HG03442 (cell line): Measurements from ENCODE around the gene ATCAY.
"Not testable (repeated sequence)": the region's sequence is repeated elsewhere in the genome, so short reads cannot be mapped to it uniquely, and the experiment has no call there.

Experiments
- ATAC-seq: cut with Tn5 transposase; IDR thresholded peaks from one replicate; pipeline ENCODE4 v1.9.1; 2021; ENCODE audit warnings: mild to moderate bottlenecking, moderate library complexity; ENCODE audit not compliant: unreplicated experiment

Gene ATCAY

DNA sequence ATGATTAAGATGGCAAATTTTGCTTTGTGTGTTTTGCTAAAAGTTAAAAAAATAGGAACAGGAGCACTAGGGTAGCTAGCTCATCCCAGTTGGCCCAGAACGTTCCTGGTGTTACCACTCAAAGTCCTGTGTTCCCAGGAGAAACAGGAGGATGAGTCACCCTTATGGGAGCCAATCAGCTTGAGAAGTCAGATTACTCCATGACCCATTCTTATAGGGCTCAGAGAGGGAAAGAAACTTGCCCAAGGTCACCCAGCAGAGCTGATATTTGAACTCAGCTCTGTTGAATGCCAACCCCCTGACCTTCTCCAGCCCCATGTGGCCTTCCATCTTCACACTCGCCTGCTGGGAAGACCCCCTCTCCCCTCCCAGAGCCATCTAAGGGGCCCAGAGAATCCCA is 65.4 kb downstream of the ATCAY start:
- ATAC-seq: no peak

DNA sequence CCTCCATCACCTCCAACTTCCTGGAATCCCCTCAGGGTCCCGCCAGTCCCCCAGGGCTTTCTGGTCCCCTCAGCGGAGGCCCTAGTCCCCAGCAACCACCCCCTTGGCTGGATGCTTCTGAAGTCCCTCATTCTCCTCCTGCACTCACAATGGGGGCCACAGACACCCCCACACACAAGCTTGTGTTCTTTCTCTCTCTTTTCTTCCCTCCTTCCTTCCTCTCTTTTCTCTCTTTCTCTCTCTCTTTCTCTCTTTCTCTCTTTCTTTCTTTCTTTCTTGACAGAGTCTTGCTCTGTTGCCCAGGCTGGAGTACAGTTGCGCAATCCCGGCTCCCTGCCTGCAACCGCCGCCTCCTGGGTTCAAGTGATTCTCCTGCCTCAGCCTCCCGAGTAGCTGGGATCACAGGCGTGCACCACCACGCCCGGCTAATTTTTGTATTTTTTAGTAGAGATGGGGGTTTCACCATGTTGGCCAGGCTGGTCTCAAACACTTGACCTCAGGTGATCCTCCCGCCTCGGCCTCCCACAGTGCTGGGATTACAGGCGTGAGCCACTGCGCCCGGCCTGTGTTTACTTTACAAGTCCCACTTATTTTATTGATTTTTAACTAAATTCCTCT is 66.9 kb downstream of the ATCAY start:
- not testable (repeated sequence) for ATAC-seq

DNA sequence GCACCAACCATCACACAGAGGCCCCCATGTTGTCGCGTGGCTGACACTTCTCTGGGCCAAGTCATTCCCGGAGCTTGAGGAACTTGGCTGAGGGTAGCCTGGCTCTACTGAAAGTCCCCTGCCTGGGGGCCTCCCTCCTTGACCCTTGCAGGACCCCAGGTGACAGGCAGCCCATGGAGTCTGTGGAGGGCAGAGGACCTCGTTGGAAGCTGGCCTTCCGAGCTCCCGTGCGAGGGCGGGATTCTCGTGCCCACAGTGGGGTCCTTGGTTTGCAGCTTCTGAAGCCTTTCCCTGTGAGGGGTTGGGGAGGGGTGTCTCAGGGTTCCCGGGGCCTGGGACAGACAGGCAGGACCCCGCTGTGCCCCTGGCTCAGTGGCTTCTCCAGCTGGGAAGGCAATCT is 68.8 kb downstream of the ATCAY start:
- no peak for ATAC-seq

DNA sequence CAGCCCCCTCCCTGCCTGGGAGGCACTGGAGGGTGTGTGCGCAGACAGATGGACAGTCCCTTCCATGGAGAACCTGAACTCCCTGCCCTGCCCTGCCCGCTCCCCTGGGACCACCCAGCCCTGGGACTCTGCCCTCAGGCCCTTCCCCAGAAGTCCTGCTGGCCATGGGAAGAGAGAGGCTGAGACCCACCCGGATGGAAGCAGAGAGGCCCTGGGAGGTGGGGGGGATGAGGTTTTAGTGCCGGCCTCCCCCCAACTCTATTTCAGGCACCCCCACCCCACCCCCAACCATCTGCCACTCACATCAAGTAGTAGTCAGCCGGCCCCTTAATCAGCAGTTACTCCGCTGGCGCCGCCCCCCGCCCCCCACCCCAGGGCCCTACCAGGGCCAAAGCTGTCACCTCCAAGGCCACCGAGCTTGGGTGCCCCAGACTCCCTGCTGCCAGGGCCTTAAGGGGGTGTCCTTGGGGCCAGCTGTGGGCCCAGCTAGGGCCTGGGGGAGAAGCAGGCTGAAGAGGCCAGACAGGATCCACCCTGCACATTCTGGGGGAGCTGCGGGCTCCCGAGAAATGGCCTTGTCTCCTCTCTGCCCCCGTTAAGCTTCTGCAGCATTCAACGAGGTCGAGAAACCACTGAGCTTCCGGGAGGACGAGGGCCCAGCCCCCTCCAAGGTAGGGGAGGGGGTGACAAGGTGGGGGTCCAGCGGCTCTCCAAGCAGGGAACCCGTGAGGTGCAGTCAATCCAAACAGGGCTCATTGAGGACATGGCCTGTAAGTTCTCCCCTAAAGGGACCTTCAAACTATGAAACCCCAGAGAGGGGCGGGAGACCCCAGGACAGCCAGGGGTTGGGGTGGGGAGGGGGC is 69.7 kb downstream of the ATCAY start:
- ATAC-seq: no peak

DNA sequence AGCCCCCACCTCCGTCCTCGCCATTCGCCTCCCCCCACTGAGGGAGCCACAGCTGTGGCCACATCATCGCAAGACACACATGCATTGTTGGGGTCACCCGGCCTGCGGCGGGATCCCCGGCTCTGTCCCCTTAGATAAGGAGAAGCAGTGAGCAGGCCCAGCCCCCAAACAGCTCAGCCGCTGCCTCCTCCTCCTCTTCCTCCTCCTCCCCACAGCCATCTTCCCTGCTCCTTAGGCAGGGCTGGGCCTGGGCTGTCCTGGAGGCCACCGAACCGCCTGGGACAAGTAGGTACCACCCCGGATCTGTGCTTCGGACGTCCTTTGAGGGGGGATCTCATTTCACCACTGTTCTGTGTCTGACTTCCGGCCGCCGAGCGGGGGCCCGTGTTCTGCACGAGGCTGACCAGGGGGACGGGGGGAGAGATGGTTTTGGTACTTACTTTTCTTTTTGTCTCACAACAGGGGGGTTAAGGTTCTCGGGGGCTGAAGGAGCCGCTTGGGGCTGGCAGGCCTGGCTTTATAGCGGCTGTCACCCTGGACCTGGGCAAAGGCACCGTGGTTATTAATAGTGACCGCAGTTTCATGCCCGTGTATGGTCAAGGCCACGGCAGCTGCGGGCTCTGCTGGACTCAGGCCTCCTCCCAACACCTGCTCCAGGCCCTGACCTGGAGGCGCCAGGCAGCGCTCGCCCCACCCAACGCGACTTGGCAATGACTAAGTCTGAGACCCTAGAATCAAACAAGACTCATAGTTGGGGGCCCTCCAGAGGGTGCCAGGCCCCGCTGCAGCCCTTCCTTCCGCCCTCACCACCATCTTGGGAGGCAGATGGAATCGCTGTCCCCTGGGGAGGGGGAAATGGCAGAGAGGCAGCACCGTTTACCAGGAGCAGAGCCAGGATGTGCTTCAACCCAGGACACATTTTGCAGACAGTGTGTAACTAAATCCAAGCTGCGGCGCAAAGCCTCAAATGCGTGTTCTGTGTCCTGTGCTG is 70.7 kb downstream of the ATCAY start:
- no peak for ATAC-seq

DNA sequence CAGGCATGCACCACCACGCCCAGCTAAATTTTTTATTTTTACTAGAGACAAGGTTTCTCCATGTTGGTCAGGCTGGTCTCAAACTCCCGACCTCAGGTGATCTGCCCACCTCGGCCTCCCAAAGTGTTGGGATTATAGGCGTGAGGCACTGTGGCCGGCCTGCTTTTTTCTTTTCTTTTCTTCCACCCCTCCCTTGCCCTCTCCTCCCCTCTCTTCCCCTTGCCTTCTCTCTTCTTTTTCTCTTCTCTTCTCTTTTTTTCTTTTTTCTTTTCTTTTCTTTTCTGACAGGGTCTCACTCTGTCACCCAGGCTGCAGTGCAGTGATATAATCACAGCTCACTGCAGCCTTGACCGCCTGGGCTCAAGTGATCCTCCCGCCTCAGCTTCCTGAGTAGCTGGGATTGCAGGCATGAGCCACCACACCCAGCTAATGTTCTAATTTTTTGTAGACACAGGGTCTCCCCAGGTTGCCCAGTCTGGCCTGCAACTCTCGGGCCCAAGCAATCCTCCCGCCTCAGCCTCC is 72.3 kb downstream of the ATCAY start:
- ATAC-seq: not testable (repeated sequence)

DNA sequence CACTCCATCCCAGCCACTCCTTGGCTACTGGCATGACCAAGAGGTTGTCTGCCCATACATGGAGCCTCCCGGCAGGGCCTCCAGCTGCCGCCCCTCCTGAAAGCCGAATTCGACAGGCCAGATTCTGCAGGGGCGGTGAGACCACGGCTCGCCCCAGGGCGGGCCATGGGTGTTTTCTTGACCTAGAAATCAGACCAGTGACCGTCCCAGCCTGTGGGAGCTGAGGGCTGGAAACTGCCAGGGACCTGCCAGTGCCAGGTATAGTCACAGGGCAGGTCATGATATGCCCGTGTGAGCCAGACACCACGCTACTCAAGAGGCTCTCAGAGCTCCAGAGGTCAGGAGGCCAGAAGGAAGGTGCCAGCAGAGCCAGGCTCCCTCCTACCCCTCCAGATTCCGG is 73.6 kb downstream of the ATCAY start:
- ATAC-seq: no peak

DNA sequence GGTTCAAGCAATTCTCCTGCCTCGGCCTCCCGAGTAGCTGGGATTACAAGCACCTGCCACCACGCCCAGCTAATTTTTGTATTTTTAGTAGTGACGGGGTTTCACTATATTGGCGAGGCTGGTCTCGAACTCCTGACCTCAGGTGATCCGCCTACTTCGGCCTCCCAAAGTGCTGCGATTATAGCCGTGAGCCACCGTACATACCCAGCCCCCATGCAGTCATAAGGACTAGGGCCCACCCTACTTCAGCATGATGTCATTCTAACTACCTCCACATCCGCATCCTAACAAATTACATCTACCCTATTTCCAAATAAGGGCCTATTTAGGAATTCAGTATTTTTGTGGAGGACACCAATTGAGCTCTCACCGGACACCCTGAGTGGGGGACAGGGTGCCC is 74.8 kb downstream of the ATCAY start:
- ATAC-seq: not testable (repeated sequence)

DNA sequence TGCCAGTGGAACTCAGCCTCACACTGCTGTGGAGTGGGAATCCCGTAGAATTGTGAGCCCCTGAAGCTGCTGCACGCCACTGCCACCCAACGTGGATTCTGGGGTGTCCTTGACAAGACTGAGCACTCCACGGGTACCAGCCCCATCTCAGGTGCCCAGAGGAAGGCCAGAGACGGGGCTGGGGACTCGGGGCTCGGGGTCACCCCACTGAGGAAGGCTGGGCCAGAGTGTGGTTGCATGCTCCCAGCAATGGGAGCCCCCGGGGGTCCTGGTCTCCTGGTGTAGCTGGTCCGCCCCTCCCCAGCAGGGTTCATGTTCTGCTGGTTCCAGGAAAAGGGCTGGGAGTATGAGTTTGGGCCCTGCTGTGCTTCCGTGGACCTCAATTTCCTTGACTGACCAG is 75.2 kb downstream of the ATCAY start:
- no peak for ATAC-seq

DNA sequence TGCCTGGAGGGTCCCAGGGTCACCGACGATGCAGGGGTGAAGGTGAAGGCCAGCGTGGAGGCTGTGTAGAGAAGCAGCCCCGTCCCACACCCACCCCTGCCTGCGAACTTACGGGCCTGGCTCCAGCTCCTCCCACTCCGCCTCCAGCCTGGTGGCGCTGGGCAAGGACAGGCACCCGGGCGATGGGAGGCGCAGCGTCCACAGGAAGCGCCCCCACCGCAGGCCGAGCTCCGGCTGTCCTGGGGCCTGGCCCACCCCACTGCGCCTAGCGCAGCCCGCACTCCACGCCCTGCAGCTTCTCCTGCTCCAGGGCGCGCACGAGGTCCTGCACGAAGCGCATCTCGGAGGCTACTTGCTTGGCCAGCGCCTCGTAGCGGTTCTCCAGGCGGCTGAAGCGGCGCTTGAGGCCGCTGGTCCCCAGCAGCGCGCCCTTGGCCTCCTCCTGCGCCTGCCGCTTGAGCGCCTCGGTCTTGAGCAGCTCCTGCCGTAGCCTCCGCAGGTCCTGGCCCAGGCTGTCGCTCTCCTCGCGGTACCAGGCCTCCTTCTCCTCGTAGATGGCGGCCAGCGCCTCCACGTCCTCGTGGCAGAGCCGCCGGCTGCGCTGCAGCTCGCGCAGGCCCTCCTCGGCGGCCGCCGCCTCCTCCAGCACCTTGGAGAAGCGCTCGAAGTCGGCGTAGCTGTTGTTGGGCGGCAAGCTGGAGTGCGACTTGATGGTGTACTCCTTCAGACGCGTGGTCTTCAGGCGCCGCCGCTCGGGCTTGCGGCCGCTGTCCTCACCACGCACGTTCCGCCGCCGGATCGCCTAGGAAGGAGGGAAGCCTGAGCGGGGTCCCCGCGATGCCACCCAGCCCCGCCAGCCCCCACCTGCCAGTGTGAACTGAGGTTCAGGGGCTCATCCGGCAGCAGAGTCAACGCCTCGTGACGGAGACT is 78.6 kb downstream of the ATCAY start:
- ATAC-seq: no peak

DNA sequence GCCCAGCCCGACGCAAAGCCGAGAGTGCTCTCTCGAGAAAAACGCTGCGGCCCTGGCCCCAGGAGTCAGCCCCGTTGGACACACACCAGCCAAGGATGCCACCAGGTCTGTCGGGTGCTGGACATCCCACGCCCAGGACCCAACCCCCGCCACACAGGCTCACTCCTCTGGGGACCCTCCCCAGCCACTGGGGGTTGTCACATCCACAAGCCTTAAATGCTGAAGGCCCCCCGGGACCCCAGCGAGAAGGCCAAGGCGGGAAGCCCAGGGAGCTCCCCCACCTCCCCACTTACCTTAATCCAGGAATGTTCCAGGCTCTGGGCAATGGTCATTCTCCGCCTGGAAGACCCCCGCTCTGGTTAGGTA is 79.3 kb downstream of the ATCAY start:
- no peak for ATAC-seq

DNA sequence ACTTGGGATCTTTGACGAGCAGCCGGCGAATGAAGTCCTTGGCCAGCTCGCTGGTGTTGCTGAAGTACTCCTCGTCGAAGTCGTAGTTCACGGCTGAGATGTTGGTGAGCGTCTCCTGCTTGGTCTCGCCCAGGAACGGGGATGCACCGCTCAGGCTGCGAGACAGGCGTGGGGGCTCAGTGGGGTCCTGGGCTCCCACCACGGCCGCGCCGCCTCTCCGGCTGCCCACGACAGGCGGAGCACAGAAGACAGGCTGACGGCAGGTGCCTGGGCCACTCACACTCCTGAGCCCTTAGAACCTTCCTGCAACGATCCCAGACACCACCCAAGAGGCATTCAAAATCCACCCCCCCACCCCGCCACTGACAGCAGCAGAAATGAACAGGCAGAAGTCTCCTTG is 80.5 kb downstream of the ATCAY start:
- ATAC-seq: no peak

DNA sequence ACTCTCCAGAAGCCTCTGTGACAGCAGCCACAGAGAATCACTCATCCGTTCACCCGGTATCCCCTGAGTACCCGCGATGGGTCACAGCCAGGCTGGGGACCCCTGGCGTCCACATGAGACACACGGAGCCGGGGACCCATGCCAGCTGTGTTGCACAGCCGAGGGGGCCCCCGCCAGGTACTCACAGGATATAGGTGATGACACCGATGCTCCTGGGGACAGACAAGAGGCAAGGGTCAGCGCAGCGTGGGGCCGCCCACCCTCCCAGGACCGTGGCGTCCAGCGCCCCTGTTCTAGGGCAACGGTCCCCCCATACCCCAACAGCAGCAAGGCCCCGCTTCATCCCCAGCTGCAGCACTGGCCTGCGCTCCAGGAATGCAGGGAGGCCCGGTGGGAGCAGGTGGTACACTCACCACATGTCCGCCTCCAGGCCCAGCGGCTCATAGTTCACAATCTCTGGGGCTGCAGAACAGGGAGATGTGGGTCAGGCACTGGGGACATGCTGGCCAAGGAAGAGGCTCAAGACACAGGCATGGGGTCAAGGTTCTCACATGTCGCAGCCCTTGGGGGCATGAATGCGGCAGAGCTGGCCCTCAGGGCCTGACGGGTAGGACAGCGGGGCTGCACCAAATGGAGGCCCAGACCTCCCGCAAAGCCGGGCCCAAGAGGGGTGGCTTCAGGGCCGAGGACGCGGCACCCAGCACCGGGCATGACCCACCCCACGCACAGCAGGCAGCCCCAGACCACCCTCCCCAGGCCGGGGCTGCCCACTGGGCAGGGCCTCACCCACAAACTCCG is 83.2 kb downstream of the ATCAY start:
- ATAC-seq: no peak

DNA sequence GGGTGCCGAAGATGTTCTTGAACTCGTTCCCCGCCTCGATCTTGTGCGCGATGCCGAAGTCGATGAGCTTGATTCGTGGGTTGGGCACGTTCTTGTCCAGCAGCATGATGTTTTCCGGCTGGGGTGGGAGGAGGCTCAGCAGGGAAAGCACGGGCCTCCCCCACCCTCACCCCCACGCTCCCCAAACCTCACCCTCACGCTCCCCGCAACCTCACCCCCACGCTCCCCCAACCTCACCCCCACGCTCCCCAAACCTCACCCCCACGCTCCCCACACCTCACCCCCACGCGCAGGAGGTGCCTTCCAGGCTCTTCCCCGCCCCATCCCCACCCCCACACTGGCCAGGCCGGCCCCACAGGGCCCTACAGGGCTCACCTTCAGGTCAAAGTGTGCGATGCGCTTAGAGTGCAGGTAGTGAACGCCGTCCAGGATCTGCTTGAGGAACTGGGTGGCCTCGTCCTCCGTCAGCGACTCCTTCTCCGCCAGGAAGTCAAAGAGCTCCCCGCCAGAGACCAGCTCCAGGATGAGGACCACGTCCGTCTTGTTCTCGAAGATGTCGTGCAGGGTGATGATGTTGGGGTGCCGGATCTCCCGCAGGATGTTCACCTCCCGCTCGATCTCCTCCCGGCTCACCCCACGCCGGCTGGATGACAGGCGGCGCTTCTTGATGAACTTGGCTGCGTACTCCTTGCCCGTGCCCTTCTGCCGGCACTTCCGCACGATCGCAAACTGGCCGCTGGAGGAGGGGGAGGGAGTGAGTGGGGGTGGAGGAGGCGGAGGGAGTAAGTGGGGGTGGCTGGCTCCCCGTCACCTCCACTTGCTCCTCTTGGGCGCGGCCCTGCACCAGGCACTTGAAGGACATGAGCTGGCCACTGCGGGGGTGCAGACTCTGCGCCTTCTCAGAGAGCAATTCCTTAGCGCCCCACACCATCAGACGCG is 84.0 kb downstream of the ATCAY start:
- no peak for ATAC-seq

DNA sequence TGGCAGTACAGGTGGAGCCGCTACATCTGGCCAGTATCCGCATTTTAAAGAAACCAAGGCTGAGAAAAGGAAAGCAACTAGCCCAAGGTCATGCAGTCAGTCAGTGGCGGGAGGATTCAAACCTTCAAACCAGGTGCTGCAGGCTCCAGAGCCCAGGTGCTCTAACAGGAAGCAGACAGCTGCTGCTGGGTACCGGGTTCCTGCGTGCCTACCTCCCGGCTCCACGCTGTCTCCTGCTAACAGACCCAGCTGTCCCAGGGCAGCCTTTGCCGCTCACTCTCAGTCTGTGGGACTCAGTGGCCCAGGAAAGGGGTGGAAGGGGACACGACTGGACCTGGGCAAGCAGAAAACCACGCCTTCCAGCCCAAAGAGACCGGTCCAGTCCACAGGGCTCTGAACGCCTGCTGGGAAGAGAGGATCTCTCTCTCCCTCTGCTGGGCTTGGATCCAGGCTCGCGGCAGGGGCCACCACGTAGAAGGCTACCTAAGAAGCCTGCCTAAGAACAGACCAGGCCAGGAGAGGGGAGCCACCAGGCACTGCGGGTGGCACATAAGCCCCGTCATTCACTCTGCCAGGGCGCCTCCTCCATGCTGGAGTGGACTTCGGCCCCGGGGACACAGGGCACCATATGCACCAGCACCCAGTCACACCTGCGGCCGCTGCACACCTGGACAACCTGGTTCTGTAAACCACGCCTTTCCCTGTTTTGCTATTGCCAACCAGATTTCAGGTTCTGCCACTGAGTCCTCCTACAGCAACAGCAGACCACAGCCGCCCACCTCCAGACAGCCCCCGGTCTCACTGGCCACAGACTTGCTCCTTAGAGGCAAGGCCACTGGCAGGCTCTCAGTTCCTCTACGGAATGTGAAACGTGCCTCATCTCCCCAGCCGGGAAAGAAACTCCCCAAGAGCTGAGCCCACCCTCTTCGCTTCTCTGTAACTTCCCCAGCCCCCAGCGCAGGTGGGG is 85.8 kb downstream of the ATCAY start:
- no peak for ATAC-seq

DNA sequence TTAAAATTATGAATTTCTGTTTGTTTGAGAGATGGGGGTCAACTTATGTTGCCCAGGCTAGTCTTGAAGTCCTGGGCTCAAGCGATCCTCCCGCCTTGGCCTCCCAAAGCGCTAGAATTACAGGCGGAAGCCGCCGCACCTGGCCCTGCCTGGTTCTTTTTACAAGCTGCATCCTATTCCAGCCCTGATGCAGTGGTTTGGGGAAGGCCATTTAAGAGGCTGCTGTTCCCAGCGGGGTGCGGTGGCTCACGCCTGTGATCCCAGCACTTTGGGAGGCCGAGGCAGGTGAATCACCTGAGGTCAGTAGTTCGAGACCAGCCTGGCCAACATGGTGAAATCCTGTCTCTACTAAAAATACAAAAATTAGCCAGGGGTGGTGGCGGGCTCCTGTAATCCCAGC is 87.5 kb downstream of the ATCAY start:
- not testable (repeated sequence) for ATAC-seq
